Measurements from ENCODE around the gene GSAP.

DNA sequence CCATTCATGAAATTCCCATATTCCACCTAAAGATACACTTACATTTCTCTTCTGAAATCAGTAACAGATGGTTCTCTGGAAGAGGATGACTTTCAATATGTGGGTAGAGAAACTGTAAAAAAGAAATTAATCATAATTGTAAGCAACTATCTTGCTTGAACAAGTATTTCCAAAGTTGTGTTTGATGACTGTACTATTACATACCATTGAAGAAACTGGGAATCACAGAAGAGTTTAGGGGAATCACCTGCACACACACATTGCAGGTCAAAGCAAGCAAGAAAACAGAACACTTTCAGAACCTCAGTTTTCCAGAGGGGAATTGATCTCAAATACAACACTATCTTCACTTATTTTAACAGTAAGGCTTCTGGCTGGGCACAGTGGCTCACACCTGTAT, 33.6 kb downstream of the GSAP start:
- TF ChIP-seq POLR2A (IDR thresholded peaks at IDR 0.05; ENCODE audit: low read depth, low read length) (no peak), MYC (IDR thresholded peaks at IDR 0.05; ENCODE audit: low read depth, low read length) (no peak), EZH2 (IDR thresholded peaks at IDR 0.05; ENCODE audit: borderline replicate concordance, low read depth, low read length, severe bottlenecking) (no peak), POLR2AphosphoS5 (IDR thresholded peaks at IDR 0.05; ENCODE audit: insufficient read depth, low read depth, low read length) (no peak), JUN (IDR thresholded peaks at IDR 0.05; ENCODE audit: borderline replicate concordance, insufficient read depth, insufficient read length, low read depth) (no peak), GATA2 (IDR thresholded peaks at IDR 0.05; ENCODE audit: insufficient read depth, insufficient read length, low read depth, low read length) (no peak)
- TF ChIP-seq, protein P1, sequence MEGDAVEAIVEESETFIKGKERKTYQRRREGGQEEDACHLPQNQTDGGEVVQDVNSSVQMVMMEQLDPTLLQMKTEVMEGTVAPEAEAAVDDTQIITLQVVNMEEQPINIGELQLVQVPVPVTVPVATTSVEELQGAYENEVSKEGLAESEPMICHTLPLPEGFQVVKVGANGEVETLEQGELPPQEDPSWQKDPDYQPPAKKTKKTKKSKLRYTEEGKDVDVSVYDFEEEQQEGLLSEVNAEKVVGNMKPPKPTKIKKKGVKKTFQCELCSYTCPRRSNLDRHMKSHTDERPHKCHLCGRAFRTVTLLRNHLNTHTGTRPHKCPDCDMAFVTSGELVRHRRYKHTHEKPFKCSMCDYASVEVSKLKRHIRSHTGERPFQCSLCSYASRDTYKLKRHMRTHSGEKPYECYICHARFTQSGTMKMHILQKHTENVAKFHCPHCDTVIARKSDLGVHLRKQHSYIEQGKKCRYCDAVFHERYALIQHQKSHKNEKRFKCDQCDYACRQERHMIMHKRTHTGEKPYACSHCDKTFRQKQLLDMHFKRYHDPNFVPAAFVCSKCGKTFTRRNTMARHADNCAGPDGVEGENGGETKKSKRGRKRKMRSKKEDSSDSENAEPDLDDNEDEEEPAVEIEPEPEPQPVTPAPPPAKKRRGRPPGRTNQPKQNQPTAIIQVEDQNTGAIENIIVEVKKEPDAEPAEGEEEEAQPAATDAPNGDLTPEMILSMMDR (IDR thresholded peaks at IDR 0.05; ENCODE audit: extremely low read depth in 1 of 2, insufficient read depth in 1 of 2, low read depth in 1 of 2, low read length in 2 of 2) = no peak
- TF ChIP-seq, protein P2, sequence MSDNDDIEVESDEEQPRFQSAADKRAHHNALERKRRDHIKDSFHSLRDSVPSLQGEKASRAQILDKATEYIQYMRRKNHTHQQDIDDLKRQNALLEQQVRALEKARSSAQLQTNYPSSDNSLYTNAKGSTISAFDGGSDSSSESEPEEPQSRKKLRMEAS (IDR thresholded peaks at IDR 0.05; ENCODE audit: insufficient read depth, insufficient read length) = no peak

All from endothelial cell of umbilical vein (primary cell).